Measurements from ENCODE around the gene SYMPK.

The SYMPK gene

GRCh38 chr19:45866400-45867176, 3.6 kb upstream of the SYMPK start:
- DNase-seq (ENCODE audit: low read depth) = no peak

- DNase-seq (ENCODE audit: low read depth) = no peak
These were observed 2.5 kb upstream of the SYMPK start for GRCh38 chr19:45865269-45865948.

- DNase-seq (ENCODE audit: low read depth) = no peak
These were observed 1.7 kb upstream of the SYMPK start for GRCh38 chr19:45864629-45865082.

- peak; percentile 38 for DNase-seq (ENCODE audit: low read depth)
These were observed 1.1 kb upstream of the SYMPK start, which contains the start of gene FOXA3 for GRCh38 chr19:45863840-45864628. FOXA3 (plus strand) TSS chr19:45864326; CDS start chr19:45864457, 131 bp downstream.

- DNase-seq (ENCODE audit: low read depth) = no peak
These were observed 440 bp upstream of the SYMPK start for GRCh38 chr19:45863335-45863839.

GRCh38 chr19:45862271-45862563, 730 bp downstream of the SYMPK start:
- no peak for DNase-seq (ENCODE audit: low read depth)

- DNase-seq (ENCODE audit: low read depth) = no peak
These were observed 2.3 kb downstream of the SYMPK start for GRCh38 chr19:45860359-45861259.

GRCh38 chr19:45854167-45854778, 8.7 kb downstream of the SYMPK start:
- DNase-seq (ENCODE audit: low read depth) = no peak

GRCh38 chr19:45852983-45853382, 10.0 kb downstream of the SYMPK start:
- no peak for DNase-seq (ENCODE audit: low read depth)

- DNase-seq (ENCODE audit: low read depth) = no peak
These were observed 10.7 kb downstream of the SYMPK start for GRCh38 chr19:45852145-45852750.

- no peak for DNase-seq (ENCODE audit: low read depth)
These were observed 14.0 kb downstream of the SYMPK start for GRCh38 chr19:45848922-45849321.

GRCh38 chr19:45847663-45848062, 15.3 kb downstream of the SYMPK start:
- DNase-seq (ENCODE audit: low read depth) = no peak

- DNase-seq (ENCODE audit: low read depth) = no peak
These were observed 20.7 kb downstream of the SYMPK start for GRCh38 chr19:45842198-45842597.

GRCh38 chr19:45834970-45835369, 28.0 kb downstream of the SYMPK start:
- no peak for DNase-seq (ENCODE audit: low read depth)

- no peak for DNase-seq (ENCODE audit: low read depth)
These were observed 34.0 kb downstream of the SYMPK start for GRCh38 chr19:45828945-45829344.

GRCh38 chr19:45828523-45828922, 34.4 kb downstream of the SYMPK start:
- DNase-seq (ENCODE audit: low read depth) = no peak

GRCh38 chr19:45827459-45828093, 35.4 kb downstream of the SYMPK start:
- DNase-seq (ENCODE audit: low read depth) = no peak

GRCh38 chr19:45826934-45827333, 36.0 kb downstream of the SYMPK start:
- no peak for DNase-seq (ENCODE audit: low read depth)

- no peak for DNase-seq (ENCODE audit: low read depth)
These were observed 36.7 kb downstream of the SYMPK start for GRCh38 chr19:45825917-45826893.

Data from activated T-cell treated with anti-CD3 and anti-CD28 coated beads for 24 hours (primary cell).